Liver (tissue), 9 donors: ENCODE measurements around the gene HDAC9. TPM values are rescaled to one million over a fixed set of nuclear protein-coding genes. Genes with fewer than 3 reads are reported as not detected.

Experiments used
- DNase-seq: peaks from one replicate; pipeline ENCODE4 v3.0.0-alpha.2; 2017; ENCODE audit warnings: low spot score
- H3K27ac ChIP-seq, 2 donors: one replicate each; pipeline ENCODE4 v1.7.0; 2013; ENCODE audit warnings: inconsistent platforms in 2 of 2, low read length in 2 of 2, control low read depth in 1 of 2, low read depth in 1 of 2, mild to moderate bottlenecking in 1 of 2
- H3K27me3 ChIP-seq, 4 donors: one replicate each; pipeline versions ENCODE4 v1.6.1 to v1.7.0; 2013; ENCODE audit warnings: low read length in 3 of 4, inconsistent platforms in 1 of 4, mild to moderate bottlenecking in 1 of 4, moderate library complexity in 1 of 4; ENCODE audit not compliant: control insufficient read depth in 4 of 4, insufficient read depth in 4 of 4
- H3K36me3 ChIP-seq, 4 donors: one replicate each; pipeline versions ENCODE4 v1.6.1 to v1.7.0; 2013; ENCODE audit warnings: low read length in 3 of 4, mild to moderate bottlenecking in 3 of 4, low read depth in 1 of 4, moderate library complexity in 1 of 4; ENCODE audit not compliant: control insufficient read depth in 4 of 4, insufficient read depth in 3 of 4
- H3K4me1 ChIP-seq, 4 donors: one replicate each; pipeline versions ENCODE4 v1.6.1 to v1.7.0; 2013; ENCODE audit warnings: low read length in 3 of 4, mild to moderate bottlenecking in 3 of 4, moderate library complexity in 1 of 4; ENCODE audit not compliant: control insufficient read depth in 4 of 4, insufficient read depth in 4 of 4
- H3K4me3 ChIP-seq, 3 donors: one replicate each; pipeline versions ENCODE4 v1.6.1 to v1.7.0; 2013; ENCODE audit warnings: low read length in 3 of 3, control low read depth in 1 of 3, low read depth in 1 of 3, mild to moderate bottlenecking in 1 of 3
- H3K9ac ChIP-seq, 2 donors: one replicate each; pipeline ENCODE4 v1.7.0; 2013; ENCODE audit warnings: low read length in 2 of 2, mild to moderate bottlenecking in 2 of 2, moderate library complexity in 2 of 2, control low read depth in 1 of 2, low read depth in 1 of 2
- H3K9me3 ChIP-seq, 4 donors: one replicate each; pipeline versions ENCODE4 v1.6.1 to v1.7.0; 2013; ENCODE audit warnings: low read length in 3 of 4; ENCODE audit not compliant: control insufficient read depth in 4 of 4
- ATF3 ChIP-seq: IDR thresholded peaks from 2 replicates; pipeline ENCODE4 v1.6.1; 2016; ENCODE audit warnings: antibody characterized with exemption
- CTCF ChIP-seq: fragments of 150-350 bp; IDR thresholded peaks from 2 replicates; pipeline ENCODE4 v1.5.1; 2017; ENCODE audit warnings: improper control_type of control experiment, low read depth, low read length; ENCODE audit not compliant: missing input control
- EGR1 ChIP-seq, 2 donors: IDR thresholded peaks; 2 replicates each; pipeline ENCODE4 v1.6.1; 2016 to 2018; ENCODE audit warnings: antibody characterized with exemption in 2 of 2, low read depth in 2 of 2
- FOXA1 ChIP-seq: IDR thresholded peaks from 2 replicates; pipeline ENCODE4 v1.6.1; 2016; ENCODE audit warnings: antibody characterized with exemption
- FOXA2 ChIP-seq: IDR thresholded peaks from 2 replicates; pipeline ENCODE4 v1.6.1; 2016; ENCODE audit warnings: antibody characterized with exemption
- GABPA ChIP-seq, 2 donors: IDR thresholded peaks in 1 of 2; conservative IDR thresholded peaks in 1 of 2; 2 replicates each; pipeline ENCODE4 v1.6.1; 2016; ENCODE audit warnings: antibody characterized with exemption in 2 of 2, mild to moderate bottlenecking in 1 of 2, moderate library complexity in 1 of 2
- HNF4A ChIP-seq, 2 donors: conservative IDR thresholded peaks; 2 replicates each; pipeline ENCODE4 v1.6.1; 2016; ENCODE audit warnings: antibody characterized with exemption in 2 of 2, mild to moderate bottlenecking in 2 of 2
- HNF4G ChIP-seq: IDR thresholded peaks from 2 replicates; pipeline ENCODE4 v1.6.1; 2016; ENCODE audit warnings: antibody characterized with exemption
- JUND ChIP-seq, 2 donors: IDR thresholded peaks; 2 replicates each; pipeline ENCODE4 v1.6.1; 2016; ENCODE audit warnings: antibody characterized with exemption in 2 of 2
- MAX ChIP-seq: IDR thresholded peaks from 2 replicates; pipeline ENCODE4 v1.6.1; 2016; ENCODE audit warnings: antibody characterized with exemption
- NR2F2 ChIP-seq: IDR thresholded peaks from 2 replicates; pipeline ENCODE4 v1.6.1; 2016; ENCODE audit warnings: antibody characterized with exemption
- RAD21 ChIP-seq, 2 donors: IDR thresholded peaks; 2 replicates each; pipeline ENCODE4 v1.6.1; 2016; ENCODE audit warnings: antibody characterized with exemption in 2 of 2, mild to moderate bottlenecking in 2 of 2
- REST ChIP-seq: IDR thresholded peaks from 2 replicates; pipeline ENCODE4 v1.6.1; 2016; ENCODE audit warnings: antibody characterized with exemption, mild to moderate bottlenecking
- RXRA ChIP-seq, 2 donors: IDR thresholded peaks; 2 replicates each; pipeline ENCODE4 v1.6.1; 2017 to 2018; ENCODE audit warnings: antibody characterized with exemption in 2 of 2, mild to moderate bottlenecking in 1 of 2
- SP1 ChIP-seq: IDR thresholded peaks from 2 replicates; pipeline ENCODE4 v1.6.1; 2018; ENCODE audit warnings: antibody characterized with exemption, mild to moderate bottlenecking
- TAF1 ChIP-seq: conservative IDR thresholded peaks from 2 replicates; pipeline ENCODE4 v1.6.1; 2016; ENCODE audit warnings: antibody characterized with exemption, mild to moderate bottlenecking
- YY1 ChIP-seq: IDR thresholded peaks from 2 replicates; pipeline ENCODE4 v1.6.1; 2016; ENCODE audit warnings: antibody characterized with exemption, mild to moderate bottlenecking
- ZBTB33 ChIP-seq: IDR thresholded peaks from 2 replicates; pipeline ENCODE4 v1.6.1; 2016; ENCODE audit warnings: antibody characterized with exemption
- WGBS: extraction: QIAGEN DNeasy Blood & Tissue Kit; methylation state at CpG from one replicate; pipeline ENCODE4 v1.1.7; 2013; 5-methylcytosine and 5-hydroxymethylcytosine counted together
- polyA plus RNA-seq, 2 donors: library from polyadenylated mRNA; stranded (reverse) in 1 of 2; unstranded in 1 of 2; fragments of 200-250 nt in 1 of 2; fragments of >200 nt in 1 of 2; fragmentation: Nextera tagmentation in 1 of 2; extraction: Ambion mirVana in 1 of 2; gene quantifications; one replicate each; pipeline versions ENCODE4 v1.2.1 to v1.2.3, GENCODE V29; 2013 to 2015
- total RNA-seq, 2 donors: library from RNA; depleted of rRNA; stranded (reverse); fragments of >200 nt; gene quantifications; one replicate each; pipeline ENCODE4 v1.2.3, GENCODE V29; 2014
- donor health status: healthy.
- donor health status: healthy.
- donor health status: healthy.
- donor health status: healthy.
- donor health status: healthy.

HDAC9 gene
- total and polyA plus RNA-seq, 4 donors, result 1.0 to 10.1 (median 2.3) TPM

GRCh38 chr7:18675579-18675978 is 180.0 kb downstream of the HDAC9 start (continued):
- no peak for TF ChIP-seq ATF3

GRCh38 chr7:18679261-18679660 is 183.7 kb downstream of the HDAC9 start:
- WGBS, result 77% methylated on average over 1 of the region's 1 CpG
- TF ChIP-seq FOXA2 (no peak), CTCF (no peak), RXRA (IDR thresholded peaks at IDR 0.05) (no peak), MAX (no peak)
- Histone ChIP-seq H3K4me1 (no peaks in the 10 kb centered on the region), H3K9me3 (no peaks in the 10 kb centered on the region), H3K27me3 (no peaks in the 10 kb centered on the region), H3K36me3 (no peaks in the 10 kb centered on the region), H3K9ac (no peak overlapping the region), H3K4me3 (no peak overlapping the region), H3K27ac (no peak overlapping the region)
- DNase-seq, result no peak

GRCh38 chr7:18680576-18680975 is 185.0 kb downstream of the HDAC9 start:
- WGBS, result 65% methylated on average over 2 of the region's 2 CpGs

More at GRCh38 chr7:18680576-18680975, 185.0 kb downstream of the HDAC9 start:
- no peaks in the 10 kb centered on the region for H3K27me3 ChIP-seq
- TF ChIP-seq YY1 (no peak), HNF4A (conservative IDR thresholded peaks at IDR 0.05) (no peak), EGR1 (IDR thresholded peaks at IDR 0.05; ENCODE audit: low read depth in 2 of 2) (no peak), FOXA2 (no peak), RXRA (IDR thresholded peaks at IDR 0.05) (no peak), ZBTB33 (no peak), JUND (IDR thresholded peaks at IDR 0.05) (no peak), RAD21 (IDR thresholded peaks at IDR 0.05) (no peak), CTCF (no peak), ATF3 (no peak), REST (no peak), TAF1 (no peak), HNF4G (no peak), GABPA (IDR thresholded peaks at IDR 0.05 in 1 of 2, conservative IDR thresholded peaks at IDR 0.05 in 1 of 2) (no peak), MAX (no peak), NR2F2 (no peak), FOXA1 (no peak), SP1 (no peak)
- H3K9ac ChIP-seq, result no peak overlapping the region
- H3K4me1 ChIP-seq, result no peaks in the 10 kb centered on the region
- no peak overlapping the region for H3K4me3 ChIP-seq
- H3K36me3 ChIP-seq, result no peaks in the 10 kb centered on the region
- DNase-seq, result no peak
- H3K9me3 ChIP-seq, result no peaks in the 10 kb centered on the region
- no peak overlapping the region for H3K27ac ChIP-seq
